H1 (cell line): ENCODE results near the gene SLC22A23. TPM values are rescaled to one million over a fixed set of nuclear protein-coding genes. Genes with fewer than 3 reads are reported as not detected.

Source experiments
- CTCF ChIA-PET: fragments of 300-600 bp; sonication (Branson Sonifier 250); formaldehyde crosslinking; loops from one replicate; lab custom pipeline; 2021; ENCODE audit not compliant: partially characterized antibody; lab: Charles Lee
- POLR2A ChIA-PET: fragments of 300-600 bp; sonication (Branson Sonifier 250); formaldehyde crosslinking; loops from one replicate; lab custom pipeline; 2021; ENCODE audit warnings: inconsistent platforms; ENCODE audit not compliant: partially characterized antibody; lab: Charles Lee
- DNase-seq, 2 experiments: peaks; one replicate each; pipeline versions ENCODE4 v3.0.0 to v3.0.0-alpha.2; 2010 to 2022; ENCODE audit warnings: low spot score in 2 of 2, low read depth in 1 of 2, mixed read lengths in 1 of 2
- FAIRE-seq: peaks from 2 replicates; lab custom pipeline; 2011; peaks lifted over from hg19 to GRCh38; lab: Jason Lieb, UNC
- H2AFZ ChIP-seq: 2 replicates; pipeline ENCODE4 v1.8.1; 2012; ENCODE audit warnings: low read length, inconsistent platforms
- H2AK5ac ChIP-seq: 2 replicates; pipeline ENCODE4 v1.6.1; 2013; ENCODE audit warnings: low read depth, low read length
- H2BK120ac ChIP-seq: replicated peaks from 2 replicates; pipeline ENCODE3; 2013; ENCODE audit warnings: low read depth, low read length, inconsistent platforms
- H2BK12ac ChIP-seq: 2 replicates; pipeline ENCODE4 v1.6.1; 2013; ENCODE audit warnings: low read depth, low read length
- H2BK15ac ChIP-seq: 2 replicates; pipeline ENCODE4 v1.6.1; 2013; ENCODE audit warnings: low read length
- H2BK20ac ChIP-seq: 2 replicates; pipeline ENCODE4 v1.6.1; 2013; ENCODE audit warnings: low read length
- H2BK5ac ChIP-seq: 2 replicates; pipeline ENCODE4 v1.6.1; 2013; ENCODE audit warnings: low read depth, low read length
- H3K14ac ChIP-seq: 2 replicates; pipeline ENCODE4 v1.6.1; 2013; ENCODE audit warnings: inconsistent platforms; ENCODE audit not compliant: insufficient read length
- H3K18ac ChIP-seq: 2 replicates; pipeline ENCODE4 v1.6.1; 2013; ENCODE audit warnings: low read length; ENCODE audit errors: extremely low read depth
- H3K23ac ChIP-seq: 2 replicates; pipeline ENCODE4 v1.6.1; 2013; ENCODE audit warnings: inconsistent platforms; ENCODE audit not compliant: insufficient read length
- H3K23me2 ChIP-seq: 2 replicates; pipeline ENCODE4 v1.6.1; 2013; ENCODE audit warnings: low read depth, low read length
- H3K27ac ChIP-seq: 2 replicates; pipeline ENCODE4 v1.6.1; 2011; ENCODE audit warnings: low read depth, low read length, inconsistent platforms
- H3K27me3 ChIP-seq, 4 experiments: replicated peaks in 1 of 4; 1 replicate in 1 of 4; 2 replicates in 3 of 4; pipeline versions ENCODE4 v1.6.1 to v1.8.1; 2011 to 2013; ENCODE audit warnings: low read length in 3 of 4, mild to moderate bottlenecking in 3 of 4, inconsistent platforms in 2 of 4, mixed read lengths in 2 of 4, moderate library complexity in 1 of 4; ENCODE audit not compliant: control insufficient read depth in 3 of 4, insufficient read depth in 3 of 4; ENCODE audit errors: extremely low read depth in 1 of 4
- H3K36me3 ChIP-seq, 4 experiments: 2 replicates each; pipeline versions ENCODE4 v1.6.1 to v1.8.1; 2011 to 2013; ENCODE audit warnings: mild to moderate bottlenecking in 4 of 4, low read length in 3 of 4, moderate library complexity in 2 of 4, control low read depth in 1 of 4, inconsistent platforms in 1 of 4; ENCODE audit not compliant: insufficient read depth in 4 of 4, control insufficient read depth in 2 of 4
- H3K4ac ChIP-seq: replicated peaks from 2 replicates; pipeline ENCODE3; 2013; ENCODE audit warnings: low read length, low read depth, mixed read lengths, inconsistent platforms; ENCODE audit not compliant: insufficient read length
- H3K4me1 ChIP-seq, 4 experiments: replicated peaks in 1 of 4; 1 replicate in 1 of 4; 2 replicates in 3 of 4; pipeline versions ENCODE4 v1.6.1 to v1.8.1; 2011 to 2013; ENCODE audit warnings: low read length in 3 of 4, inconsistent platforms in 2 of 4, mixed read lengths in 1 of 4; ENCODE audit not compliant: insufficient read depth in 4 of 4, control insufficient read depth in 3 of 4
- H3K4me2 ChIP-seq, 2 experiments: 2 replicates each; pipeline versions ENCODE4 v1.6.1 to v1.8.1; 2011 to 2013; ENCODE audit warnings: low read depth in 2 of 2, low read length in 2 of 2, control low read depth in 1 of 2, inconsistent platforms in 1 of 2, mild to moderate bottlenecking in 1 of 2; ENCODE audit not compliant: insufficient read depth in 1 of 2
- H3K4me3 ChIP-seq, 4 experiments: fragments of 200-600, 300-600 bp in 1 of 4; sonication (generic), shearing (Covaris generic), sonication (Bioruptor Twin) in 1 of 4; 2 replicates each; pipeline versions ENCODE4 v1.5.1 to v1.8.1; 2011 to 2016; ENCODE audit warnings: low read length in 4 of 4, low read depth in 3 of 4, control low read depth in 2 of 4, inconsistent platforms in 2 of 4, mild to moderate bottlenecking in 2 of 4, mixed read lengths in 1 of 4, moderate library complexity in 1 of 4; ENCODE audit not compliant: insufficient read depth in 2 of 4; ENCODE audit errors: extremely low read depth in 1 of 4
- H3K56ac ChIP-seq: replicated peaks from 2 replicates; pipeline ENCODE3; 2013; ENCODE audit warnings: low read depth, mild to moderate bottlenecking, mixed read lengths, low read length, inconsistent platforms; ENCODE audit not compliant: insufficient read length
- H3K79me1 ChIP-seq: 2 replicates; pipeline ENCODE4 v1.6.1; 2013; ENCODE audit warnings: low read depth, low read length, control low read depth
- H3K79me2 ChIP-seq, 2 experiments: 2 replicates each; pipeline versions ENCODE4 v1.6.1 to v1.8.1; 2012 to 2013; ENCODE audit warnings: low read length in 2 of 2, mild to moderate bottlenecking in 2 of 2, inconsistent platforms in 1 of 2; ENCODE audit not compliant: insufficient read depth in 2 of 2, control insufficient read depth in 1 of 2
- H3K9ac ChIP-seq, 4 experiments: replicated peaks in 1 of 4; 1 replicate in 1 of 4; 2 replicates in 3 of 4; pipeline versions ENCODE4 v1.6.1 to v1.8.1; 2011 to 2013; ENCODE audit warnings: low read depth in 3 of 4, low read length in 3 of 4, control low read depth in 2 of 4, mild to moderate bottlenecking in 2 of 4, moderate library complexity in 2 of 4, inconsistent platforms in 1 of 4; ENCODE audit errors: extremely low read depth in 1 of 4
- H3K9me3 ChIP-seq, 2 experiments: 2 replicates each; pipeline versions ENCODE4 v1.6.1 to v1.8.1; 2012 to 2013; ENCODE audit warnings: mild to moderate bottlenecking in 2 of 2, moderate library complexity in 2 of 2, control low read depth in 1 of 2, inconsistent platforms in 1 of 2, low read depth in 1 of 2, low read length in 1 of 2, mixed read lengths in 1 of 2; ENCODE audit not compliant: insufficient read depth in 2 of 2
- H4K20me1 ChIP-seq, 2 experiments: replicated peaks in 1 of 2; 2 replicates each; pipeline versions ENCODE3 to v1.8.1; 2011 to 2013; ENCODE audit warnings: inconsistent platforms in 2 of 2, low read length in 2 of 2, mild to moderate bottlenecking in 1 of 2; ENCODE audit not compliant: insufficient read depth in 2 of 2, control insufficient read depth in 1 of 2
- H4K5ac ChIP-seq: 2 replicates; pipeline ENCODE4 v1.6.1; 2013; ENCODE audit warnings: low read length, low read depth, mixed read lengths, inconsistent platforms; ENCODE audit not compliant: insufficient read length
- H4K8ac ChIP-seq: 2 replicates; pipeline ENCODE4 v1.8.0; 2013; ENCODE audit warnings: mild to moderate bottlenecking, moderate library complexity, low read length, inconsistent platforms; ENCODE audit not compliant: insufficient read depth; ENCODE audit errors: extremely low read depth
- H4K91ac ChIP-seq: replicated peaks from 2 replicates; pipeline ENCODE3; 2013; ENCODE audit warnings: low read length, mixed read lengths, inconsistent platforms; ENCODE audit not compliant: insufficient read length
- BRCA1 ChIP-seq: IDR thresholded peaks from 2 replicates; pipeline ENCODE4 v1.6.1; 2012; ENCODE audit warnings: low read depth, low read length, improper control_type of control experiment
- FOSL1 ChIP-seq: IDR thresholded peaks from 2 replicates; pipeline ENCODE4 v1.6.1; 2011; ENCODE audit warnings: mild to moderate bottlenecking, low read depth, low read length, moderate library complexity; ENCODE audit not compliant: insufficient read depth
- KDM1A ChIP-seq: fragments of 200-600, 300-600 bp; sonication (generic); IDR thresholded peaks from 2 replicates; pipeline ENCODE4 v1.7.1; 2016; ENCODE audit warnings: mild to moderate bottlenecking, low read length, borderline replicate concordance
- POLR2A ChIP-seq, 2 experiments: IDR thresholded peaks; 1 replicate in 1 of 2; 2 replicates in 1 of 2; pipeline ENCODE4 v1.6.1; 2011; ENCODE audit warnings: low read depth in 2 of 2, low read length in 2 of 2, mild to moderate bottlenecking in 2 of 2; ENCODE audit errors: control extremely low read depth in 1 of 2
- SIX5 ChIP-seq: IDR thresholded peaks from 2 replicates; pipeline ENCODE4 v1.6.1; 2011; ENCODE audit warnings: mild to moderate bottlenecking, low read depth, low read length
- SP4 ChIP-seq: IDR thresholded peaks from 2 replicates; pipeline ENCODE4 v1.6.1; 2012; ENCODE audit warnings: low read length, inconsistent platforms
- TAF7 ChIP-seq: optimal IDR thresholded peaks from 2 replicates; pipeline ENCODE3; 2011; ENCODE audit warnings: low read depth, mild to moderate bottlenecking, inconsistent platforms, low read length, moderate library complexity, borderline replicate concordance
- TEAD4 ChIP-seq: IDR thresholded peaks from 2 replicates; pipeline ENCODE4 v1.6.1; 2012; ENCODE audit warnings: low read depth, low read length, inconsistent platforms, mixed read lengths
- WGBS, 2 experiments: shearing (Covaris generic) in 1 of 2; methylation state at CpG; one replicate each; pipeline versions ENCODE4 v1.1.6 to v1.1.7; 2013 to 2015; ENCODE audit warnings: low lambda C conversion rate in 2 of 2, mixed read lengths in 2 of 2, inconsistent platforms in 1 of 2, low coverage in 1 of 2, missing lambda C conversion rate in 1 of 2; ENCODE audit not compliant: insufficient replicate concordance in 2 of 2, insufficient coverage in 1 of 2, insufficient read length in 1 of 2; ENCODE audit errors: extremely low coverage in 1 of 2, missing lambda C conversion rate in 1 of 2; 5-methylcytosine and 5-hydroxymethylcytosine counted together
- polyA plus RNA-seq, 7 experiments: library from polyadenylated mRNA; depleted of rRNA in 3 of 7; stranded (reverse) in 5 of 7; unstranded in 2 of 7; fragments of >200 nt in 5 of 7; fragments of 200-250 nt in 2 of 7; gene quantifications; 1 replicate in 5 of 7; 2 replicates in 1 of 7; 4 replicates in 1 of 7; pipeline versions ENCODE4 v1.2.1 to v1.2.3, GENCODE V29; 2011 to 2013; ENCODE audit warnings: missing spikeins in 2 of 7, mixed read lengths in 2 of 7
- total RNA-seq: library from RNA; stranded (reverse); fragmentation: NEBNext Ultra II Directional; extraction: Animal tissue kit (Norgen Biotek cat#: 25700); gene quantifications from 2 replicates; pipeline ENCODE4 v1.2.1, GENCODE V29; 2021
- TF ChIP-seq, protein P1 (sequence below): IDR thresholded peaks from 2 replicates; pipeline ENCODE4 v1.6.1; 2012; ENCODE audit warnings: inconsistent platforms

Gene SLC22A23
- total and polyA plus RNA-seq, 2 of the 8 experiments (the other 6 are each of a cell fraction or from before 2014, with no cell fraction given) = 9.9 to 38.4 TPM

DNA sequence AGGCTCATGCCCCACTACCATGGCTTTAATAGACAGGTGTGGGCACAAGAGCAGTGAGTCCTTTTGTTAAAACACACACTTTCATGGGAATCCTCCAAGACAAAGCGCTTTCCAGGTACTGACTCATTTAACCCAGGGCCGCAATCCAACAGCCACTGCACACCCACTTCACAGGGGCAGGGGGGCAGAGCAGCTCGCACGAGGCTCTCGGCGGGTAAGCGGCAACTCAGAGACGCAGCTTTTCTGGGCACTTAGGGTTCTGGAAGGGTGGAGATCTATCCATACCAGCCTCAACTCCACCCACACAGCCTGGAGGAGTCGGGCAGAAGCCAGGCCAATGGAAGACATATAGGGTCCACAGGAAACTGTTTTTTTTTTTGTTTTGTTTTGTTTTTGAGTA, 169.5 kb downstream of the SLC22A23 start:
- Histone ChIP-seq H3K27ac (no peak overlapping the region), H3K4me1 (peaks cover 4 to 6% (median 5%) of the 10 kb centered on the region in 4 experiments; a peak in 5 of 7 replicates), H2AK5ac (no peak overlapping the region), H4K8ac (no peak overlapping the region), H3K23ac (no peak overlapping the region), H3K9ac (no peak overlapping the region), H3K79me2 (no peaks in the 10 kb centered on the region), H3K56ac (no peak overlapping the region), H4K20me1 (no peaks in the 10 kb centered on the region), H3K18ac (no peak overlapping the region), H2BK15ac (no peak overlapping the region), H4K5ac (no peak overlapping the region), H3K23me2 (no peaks in the 10 kb centered on the region), H3K9me3 (no peaks in the 10 kb centered on the region), H3K79me1 (no peaks in the 10 kb centered on the region), H2BK12ac (no peak overlapping the region), H3K4me3 (no peak overlapping the region), H2AFZ (no peak overlapping the region), H3K36me3 (peaks cover 0 to 8% (median 2%) of the 10 kb centered on the region in 4 experiments; a peak in 3 of 8 replicates), H4K91ac (no peak overlapping the region), H3K14ac (no peak overlapping the region), H2BK20ac (no peak overlapping the region), H2BK120ac (no peak overlapping the region), H3K4me2 (no peak overlapping the region), H3K27me3 (no peaks in the 10 kb centered on the region), H2BK5ac (no peak overlapping the region), H3K4ac (no peak overlapping the region)
- ChIA-PET CTCF (interaction anchor here (0.9 to 5.1 kb wide), 5 partner anchors 10 to 446 kb away, joined by 3 to 35 read pairs (median 3); no protein-coding TSS in a partner anchor), POLR2A (interaction anchor here (0.7 kb wide), 1 partner anchor 179 kb away, joined by 3 read pairs; no protein-coding TSS in a partner anchor)
- WGBS, 2 experiments = 87% methylated on average over 9 of the region's 9 CpGs; no CpG with 5 or more reads in 1 of the 2 experiments
- TF ChIP-seq, protein P1, sequence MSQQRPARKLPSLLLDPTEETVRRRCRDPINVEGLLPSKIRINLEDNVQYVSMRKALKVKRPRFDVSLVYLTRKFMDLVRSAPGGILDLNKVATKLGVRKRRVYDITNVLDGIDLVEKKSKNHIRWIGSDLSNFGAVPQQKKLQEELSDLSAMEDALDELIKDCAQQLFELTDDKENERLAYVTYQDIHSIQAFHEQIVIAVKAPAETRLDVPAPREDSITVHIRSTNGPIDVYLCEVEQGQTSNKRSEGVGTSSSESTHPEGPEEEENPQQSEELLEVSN = no peak
- TF ChIP-seq SIX5 (no peak), BRCA1 (no peak), FOSL1 (no peak), TEAD4 (no peak), SP4 (no peak), POLR2A (IDR thresholded peaks at IDR 0.05; ENCODE audit: control extremely low read depth in 1 of 2, low read depth in 2 of 2, low read length in 2 of 2) (no peak), TAF7 (no peak), KDM1A (no peak)
- DNase-seq (no peak), FAIRE-seq (no peak)
